Fibroblast of upper back skin (primary cell): ENCODE results near the gene BICD1.

Source experiments
- DNase-seq: peaks from one replicate; pipeline ENCODE4 v3.0.0-alpha.2; 2013

The BICD1 gene

GRCh38 chr12:32285489-32285888 lies 178.8 kb downstream of the BICD1 start:
- DNase-seq, result no peak

- peak; percentile 14 for DNase-seq
These were observed 183.8 kb downstream of the BICD1 start for GRCh38 chr12:32290411-32290810.

GRCh38 chr12:32292151-32292550 lies 185.5 kb downstream of the BICD1 start:
- DNase-seq, result no peak

- DNase-seq, result no peak
These were observed 187.3 kb downstream of the BICD1 start for GRCh38 chr12:32293808-32294419.

- peak; percentile 28 for DNase-seq
These were observed 189.9 kb downstream of the BICD1 start for GRCh38 chr12:32296567-32296966.

- DNase-seq, result peak; percentile 53
These were observed 192.3 kb downstream of the BICD1 start for GRCh38 chr12:32298917-32299316.

GRCh38 chr12:32301216-32301615 lies 194.6 kb downstream of the BICD1 start:
- no peak for DNase-seq

GRCh38 chr12:32302218-32303173 lies 195.8 kb downstream of the BICD1 start:
- no peak for DNase-seq

GRCh38 chr12:32303174-32303549 lies 196.5 kb downstream of the BICD1 start:
- peak; percentile 39 for DNase-seq

- DNase-seq, result peak; percentile 34
These were observed 198.5 kb downstream of the BICD1 start for GRCh38 chr12:32305163-32305562.

GRCh38 chr12:32307326-32307725 lies 200.7 kb downstream of the BICD1 start:
- DNase-seq, result no peak

- DNase-seq, result no peak
These were observed 203.4 kb downstream of the BICD1 start for GRCh38 chr12:32309811-32310736.

- DNase-seq, result peak; percentile 65
These were observed 205.5 kb downstream of the BICD1 start for GRCh38 chr12:32312049-32312670.

- no peak for DNase-seq
These were observed 215.7 kb downstream of the BICD1 start for GRCh38 chr12:32322354-32322753.

GRCh38 chr12:32331133-32331532 lies 224.5 kb downstream of the BICD1 start:
- no peak for DNase-seq

- DNase-seq, result no peak
These were observed 225.8 kb downstream of the BICD1 start for GRCh38 chr12:32332446-32332845.

- DNase-seq, result no peak
These were observed 227.7 kb downstream of the BICD1 start for GRCh38 chr12:32334371-32334777.

GRCh38 chr12:32336261-32336660 lies 229.6 kb downstream of the BICD1 start:
- DNase-seq, result no peak

- DNase-seq, result no peak
These were observed 236.8 kb downstream of the BICD1 start for GRCh38 chr12:32343496-32343895.

- no peak for DNase-seq
These were observed 237.4 kb downstream of the BICD1 start for GRCh38 chr12:32344047-32344446.

- no peak for DNase-seq
These were observed 246.9 kb downstream of the BICD1 start for GRCh38 chr12:32353540-32353939.

GRCh38 chr12:32357601-32358249 lies 251.1 kb downstream of the BICD1 start:
- DNase-seq, result no peak
